OCI-LY1 (cell line): ENCODE measurements around the gene MOCS3.

Experiments
- H2AFZ ChIP-seq: fragments of 200-600 bp; sonication (generic), shearing (Covaris generic); 2 replicates; pipeline ENCODE4 v1.6.0; 2014; ENCODE audit warnings: antibody characterized with exemption, mild to moderate bottlenecking, low read length
- H3F3A ChIP-seq: fragments of 200-600 bp; sonication (generic), shearing (Covaris generic); 2 replicates; pipeline ENCODE4 v1.6.0; 2014; ENCODE audit warnings: mild to moderate bottlenecking, antibody characterized with exemption, low read length, moderate library complexity; ENCODE audit not compliant: insufficient read depth
- H3K27ac ChIP-seq: fragments of 200-600 bp; sonication (generic); 2 replicates; pipeline ENCODE4 v1.5.1; 2014; ENCODE audit warnings: low read length, mixed run types, mild to moderate bottlenecking, low read depth; ENCODE audit not compliant: poor library complexity, severe bottlenecking
- H3K27me3 ChIP-seq: fragments of 200-600 bp; sonication (generic); 2 replicates; pipeline ENCODE4 v1.6.0; 2014; ENCODE audit warnings: antibody characterized with exemption, mild to moderate bottlenecking, low read length, moderate library complexity; ENCODE audit not compliant: insufficient read depth
- H3K36me3 ChIP-seq: fragments of 200-600 bp; sonication (generic); 2 replicates; pipeline ENCODE4 v1.6.1; 2014; ENCODE audit warnings: mild to moderate bottlenecking, antibody characterized with exemption, low read length, moderate library complexity, mixed read lengths; ENCODE audit not compliant: insufficient read depth
- H3K4me1 ChIP-seq: fragments of 200-600 bp; sonication (generic); 2 replicates; pipeline ENCODE4 v1.5.1; 2014; ENCODE audit warnings: mild to moderate bottlenecking, low read length, moderate library complexity; ENCODE audit not compliant: insufficient read depth, severe bottlenecking
- H3K4me2 ChIP-seq: fragments of 200-600 bp; sonication (generic), shearing (Covaris generic); 2 replicates; pipeline ENCODE4 v1.6.1; 2014; ENCODE audit warnings: low read length
- H3K4me3 ChIP-seq: fragments of 200-600 bp; sonication (generic); 2 replicates; pipeline ENCODE4 v1.5.1; 2014; ENCODE audit warnings: low read length, low read depth, mild to moderate bottlenecking, mixed read lengths; ENCODE audit not compliant: poor library complexity, severe bottlenecking
- H3K79me2 ChIP-seq: fragments of 200-600 bp; shearing (Covaris generic); 2 replicates; pipeline ENCODE4 v1.6.1; 2016; ENCODE audit warnings: mixed run types, low read length, mixed read lengths; ENCODE audit not compliant: insufficient read depth
- H3K9ac ChIP-seq: fragments of 200-600 bp; sonication (generic), shearing (Covaris generic); 2 replicates; pipeline ENCODE4 v1.6.1; 2014; ENCODE audit warnings: mild to moderate bottlenecking, low read length, mixed read lengths
- H3K9me2 ChIP-seq: fragments of 200-600 bp; sonication (generic), shearing (Covaris generic); 2 replicates; pipeline ENCODE4 v1.6.1; 2014; ENCODE audit warnings: low read depth, mild to moderate bottlenecking, low read length, mixed read lengths
- H3K9me3 ChIP-seq: fragments of 200-600 bp; shearing (Covaris generic); 2 replicates; pipeline ENCODE4 v1.6.1; 2014; ENCODE audit warnings: low read length, mixed read lengths
- H4K20me1 ChIP-seq: fragments of 200-600 bp; sonication (generic), shearing (Covaris generic); 2 replicates; pipeline ENCODE4 v1.6.0; 2016; ENCODE audit warnings: mild to moderate bottlenecking, low read length; ENCODE audit not compliant: insufficient read depth
- CTCF ChIP-seq: fragments of 200-600 bp; sonication (generic), shearing (Covaris generic); IDR thresholded peaks from 2 replicates; pipeline ENCODE4 v1.5.1; 2017; ENCODE audit warnings: mild to moderate bottlenecking, antibody characterized with exemption, low read length, moderate library complexity, mixed read lengths
- EZH2 ChIP-seq: fragments of 200-600 bp; sonication (generic), shearing (Covaris generic); IDR thresholded peaks from 2 replicates; pipeline ENCODE4 v1.8.0; 2017; ENCODE audit warnings: borderline replicate concordance, mixed run types, mild to moderate bottlenecking, antibody characterized with exemption, low read length, moderate library complexity, mixed read lengths

MOCS3 gene

GRCh38 chr20:51003753-51004152 is 45.1 kb downstream of the MOCS3 start:
- no peaks in the 10 kb centered on the region for H3K4me1 ChIP-seq
- H2AFZ ChIP-seq, result no peak overlapping the region
- H3K27ac ChIP-seq, result no peak overlapping the region
- H3K27me3 ChIP-seq, result 0 out of 2 replicates have a peak, but pooled peaks cover 6% of the 10 kb centered on the region
- H3K9me3 ChIP-seq, result no peaks in the 10 kb centered on the region
- no peaks in the 10 kb centered on the region for H3K79me2 ChIP-seq
- no peaks in the 10 kb centered on the region for H4K20me1 ChIP-seq
- no peak overlapping the region for H3K4me2 ChIP-seq
- no peaks in the 10 kb centered on the region for H3K9me2 ChIP-seq
- no peak for TF ChIP-seq EZH2
- TF ChIP-seq CTCF, result no peak
- no peak overlapping the region for H3K9ac ChIP-seq
- no peaks in the 10 kb centered on the region for H3K36me3 ChIP-seq
- H3F3A ChIP-seq, result no peaks in the 10 kb centered on the region
- H3K4me3 ChIP-seq, result no peak overlapping the region

DNA sequence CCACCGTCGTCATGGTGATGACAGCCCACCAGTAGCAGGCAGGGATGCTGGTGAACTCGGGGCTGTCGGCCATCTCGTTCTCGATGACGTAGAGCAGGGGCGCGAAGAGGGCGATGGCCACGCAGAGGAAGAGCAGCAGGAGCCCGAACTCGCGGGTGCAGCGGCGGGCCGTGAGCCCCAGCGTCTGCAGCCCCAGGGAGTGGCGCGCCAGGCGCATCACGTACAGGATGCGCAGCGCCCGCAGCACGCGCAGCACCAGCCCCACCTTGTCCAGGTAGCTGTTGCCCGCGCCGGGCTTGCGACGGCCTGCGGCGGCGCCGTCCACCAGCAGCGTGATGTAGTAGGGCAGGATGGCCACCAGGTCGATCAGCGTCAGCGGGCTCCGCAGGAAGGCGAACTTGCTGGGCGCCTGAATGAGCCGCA is 45.7 kb downstream of the MOCS3 start:
- H3K9me2 ChIP-seq, result no peaks in the 10 kb centered on the region
- H3K4me1 ChIP-seq, result no peaks in the 10 kb centered on the region
- H3K4me3 ChIP-seq, result no peak overlapping the region
- TF ChIP-seq EZH2, result no peak
- no peak for TF ChIP-seq CTCF
- no peaks in the 10 kb centered on the region for H3K79me2 ChIP-seq
- 0 out of 2 replicates have a peak, but pooled peaks cover 6% of the 10 kb centered on the region for H3K27me3 ChIP-seq
- H3K27ac ChIP-seq, result no peak overlapping the region
- H4K20me1 ChIP-seq, result no peaks in the 10 kb centered on the region
- H3K9ac ChIP-seq, result no peak overlapping the region
- H3K4me2 ChIP-seq, result no peak overlapping the region
- H3K9me3 ChIP-seq, result no peaks in the 10 kb centered on the region
- H3K36me3 ChIP-seq, result no peaks in the 10 kb centered on the region
- no peak overlapping the region for H2AFZ ChIP-seq
- H3F3A ChIP-seq, result no peaks in the 10 kb centered on the region

GRCh38 chr20:51004781-51005180 is 46.2 kb downstream of the MOCS3 start:
- no peak overlapping the region for H3K4me3 ChIP-seq
- no peak overlapping the region for H2AFZ ChIP-seq
- TF ChIP-seq CTCF, result no peak
- no peak for TF ChIP-seq EZH2
- 0 out of 2 replicates have a peak, but pooled peaks cover 6% of the 10 kb centered on the region for H3K27me3 ChIP-seq
- no peaks in the 10 kb centered on the region for H3F3A ChIP-seq
- no peaks in the 10 kb centered on the region for H3K79me2 ChIP-seq
- no peaks in the 10 kb centered on the region for H3K4me1 ChIP-seq
- no peak overlapping the region for H3K27ac ChIP-seq
- no peak overlapping the region for H3K9ac ChIP-seq
- H3K36me3 ChIP-seq, result no peaks in the 10 kb centered on the region
- no peaks in the 10 kb centered on the region for H3K9me3 ChIP-seq
- no peaks in the 10 kb centered on the region for H3K9me2 ChIP-seq
- H4K20me1 ChIP-seq, result no peaks in the 10 kb centered on the region
- H3K4me2 ChIP-seq, result no peak overlapping the region
